Cardiac septum (tissue), 1 donor: ENCODE results near the gene NHERF1. TPM values are rescaled to one million over a fixed set of nuclear protein-coding genes. Genes with fewer than 3 reads are reported as not detected.

Experiments used
- DNase-seq: peaks from one replicate; pipeline ENCODE4 v3.0.0-alpha.2; 2020; ENCODE audit warnings: low spot score
- intact Hi-C: fragments of 100-400 bp; cut with DNase I; formaldehyde crosslinking; loops from one replicate; pipeline ENCODE4 v1.14.0; 2022
- total RNA-seq: library from RNA; stranded (reverse); fragmentation: NEBNext Ultra II Directional; extraction: Animal tissue kit (Norgen Biotek cat#: 25700); gene quantifications from one replicate; pipeline ENCODE4 v1.2.1, GENCODE V29; 2021
- donor health status: DM: no; HTN: no; CAD: no.

NHERF1 gene
- total RNA-seq, 1 donor from 2014 or later = 10.1 TPM

DNA sequence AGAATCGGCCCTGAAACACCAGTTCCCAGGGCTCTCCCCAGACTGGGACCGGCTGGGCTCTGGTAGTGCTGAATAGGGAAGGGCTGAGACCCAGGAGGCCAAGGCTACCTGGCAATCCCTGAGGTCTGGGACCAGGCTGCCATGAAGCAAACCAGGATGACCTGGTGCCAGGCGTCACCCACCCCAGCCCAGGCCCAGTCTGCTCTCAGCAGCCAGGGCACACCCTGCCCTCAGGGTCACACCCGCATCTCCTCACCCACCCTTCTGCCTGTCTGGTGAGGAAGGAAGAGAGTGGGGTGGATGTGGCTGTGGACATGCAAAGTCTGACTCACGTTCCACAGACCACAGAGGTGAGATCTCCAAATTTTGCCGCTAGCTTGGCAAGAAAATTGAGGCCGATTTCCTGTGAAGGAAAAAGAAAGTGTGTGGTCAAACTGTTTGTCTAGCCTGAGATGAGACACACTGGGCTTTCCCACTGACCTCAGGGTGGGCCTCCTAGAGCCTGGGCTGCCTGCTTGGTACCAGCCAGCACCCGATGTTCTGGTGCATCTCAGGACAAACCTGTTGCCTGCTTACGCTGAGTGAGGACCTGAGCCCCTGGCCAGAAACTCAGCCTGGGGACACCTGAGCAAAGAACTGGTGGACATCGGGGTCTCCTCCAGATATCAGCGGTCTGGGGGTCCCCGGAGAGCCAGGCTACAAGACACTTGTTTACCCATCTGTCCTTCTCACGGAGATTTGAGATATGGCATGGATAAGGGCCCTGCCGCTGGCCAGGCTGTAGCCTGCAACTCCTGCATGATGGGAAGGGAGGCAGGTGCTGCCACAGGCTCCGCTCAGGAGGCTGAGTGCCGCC lies 17.7 kb upstream of the NHERF1 start:
- DNase-seq = no peak
- intact Hi-C loops = loop anchor here (10.0 kb wide), 1 partner anchor 166 kb away; the partner anchor contains the start of gene CD300H

DNA sequence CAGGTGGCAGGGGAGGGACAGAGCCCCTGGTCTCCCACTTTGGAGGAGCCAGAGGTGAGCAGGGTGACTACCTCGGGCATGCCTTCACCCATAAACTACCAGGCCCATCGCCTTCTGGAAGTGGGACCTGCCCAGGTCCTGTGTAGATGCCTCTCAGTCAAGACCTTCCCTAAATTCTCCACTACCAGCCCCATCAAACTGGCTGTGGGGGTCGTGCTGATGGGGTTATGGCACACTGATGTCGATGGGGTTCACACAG lies 17.2 kb upstream of the NHERF1 start:
- no peak for DNase-seq
- intact Hi-C loops = loop anchor here (10.0 kb wide), 1 partner anchor 166 kb away; the partner anchor contains the start of gene CD300H

DNA sequence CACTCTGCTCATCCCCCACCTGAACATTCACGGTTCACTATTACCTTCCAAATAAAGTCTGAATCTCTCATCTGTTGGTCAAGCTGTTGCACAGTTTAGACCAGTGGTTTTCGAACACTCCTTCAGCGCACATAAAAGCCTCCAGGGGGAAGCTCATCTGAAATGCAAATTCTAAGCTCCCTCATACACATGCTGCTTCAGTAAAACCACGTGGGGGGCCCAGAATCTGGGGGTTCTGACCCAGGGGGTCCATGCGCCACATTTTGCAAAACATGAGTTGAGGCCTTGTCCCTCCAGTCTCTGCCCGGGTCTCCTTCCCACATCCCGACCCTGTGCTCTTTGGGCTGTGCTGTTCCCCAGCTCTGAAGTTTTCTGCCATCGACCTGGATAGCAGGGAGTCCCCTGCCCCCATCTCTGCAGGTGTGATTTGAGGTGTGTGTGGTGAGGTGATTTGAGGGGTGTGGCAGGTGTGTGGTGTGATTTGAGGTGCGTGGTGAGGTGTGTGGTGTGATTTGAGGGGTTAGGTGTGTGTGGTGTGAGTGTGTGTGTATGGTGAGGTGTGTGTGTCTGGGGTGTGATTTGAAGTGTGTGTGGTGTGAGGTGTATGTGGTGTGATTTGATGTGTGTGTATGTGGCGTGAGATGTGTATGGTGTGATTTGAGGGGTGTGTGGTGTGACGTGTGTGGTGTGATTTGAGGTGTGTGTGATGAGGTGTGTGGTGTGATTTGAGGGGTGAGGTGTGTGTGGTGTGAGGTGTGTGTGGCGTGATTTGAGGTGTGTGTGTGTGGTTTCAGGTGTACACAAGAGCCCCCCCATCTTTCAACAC lies 16.2 kb upstream of the NHERF1 start:
- intact Hi-C loops = loop anchor here (10.0 kb wide), 1 partner anchor 167 kb away; the partner anchor contains the start of gene CD300H
- no peak for DNase-seq

DNA sequence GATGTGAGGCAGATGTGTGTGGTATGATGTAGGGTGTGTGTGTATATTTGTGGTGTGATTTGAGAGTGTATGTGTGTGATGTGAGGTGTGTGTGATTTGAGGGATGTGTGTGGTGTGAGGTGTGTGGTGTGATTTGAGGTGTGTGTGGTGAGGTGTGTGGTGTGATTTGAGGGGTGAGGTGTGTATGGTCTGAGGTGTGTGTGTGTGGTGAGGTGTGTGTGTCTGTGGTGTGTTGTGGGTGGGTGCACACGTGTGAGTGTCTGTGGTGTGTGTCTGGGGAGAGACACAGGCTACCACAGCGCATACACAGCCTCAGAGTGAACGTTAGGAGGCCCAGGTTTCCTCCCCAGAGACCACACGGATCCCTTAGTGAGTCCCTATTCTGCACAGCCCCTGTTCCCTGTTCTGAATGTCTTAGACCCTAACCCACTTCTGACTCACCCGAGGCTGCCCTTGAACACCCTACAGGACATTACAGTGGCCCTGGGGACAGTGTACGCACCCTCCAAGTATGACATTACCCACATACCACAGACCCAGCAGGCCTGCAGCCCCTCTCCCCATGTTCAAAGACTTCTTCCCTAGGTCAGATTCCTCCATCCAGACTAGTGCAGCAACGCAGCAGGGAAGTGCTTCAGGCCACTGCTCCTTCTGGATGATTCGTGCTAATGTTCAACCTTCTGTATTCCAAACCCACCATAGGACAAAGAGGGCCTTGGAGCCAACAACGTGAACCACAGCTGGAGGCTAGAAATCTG lies 14.9 kb upstream of the NHERF1 start:
- no peak for DNase-seq
- intact Hi-C loops = loop anchor here (10.0 kb wide), 1 partner anchor 169 kb away; the partner anchor contains the start of gene CD300H

- DNase-seq = no peak
- intact Hi-C loops = loop anchor here (10.0 kb wide), 1 partner anchor 169 kb away; the partner anchor contains the start of gene CD300H
These were observed 14.2 kb upstream of the NHERF1 start for GRCh38 chr17:74734256-74734655.

- intact Hi-C loops = loop anchor here (5.0 to 10.0 kb wide), 2 partner anchors 79 to 172 kb away; partner anchors contain the start of gene CD300H
- DNase-seq = peak; percentile 79
These were observed 11.7 kb upstream of the NHERF1 start, which contains the start of gene RAB37 for GRCh38 chr17:74736513-74737298. RAB37 (plus strand) TSS chr17:74737256; CDS start chr17:74737273, 17 bp downstream.

- intact Hi-C loops = loop anchor here (5.0 to 10.0 kb wide), 2 partner anchors 80 to 173 kb away; partner anchors contain the start of gene CD300H
These were observed 11.0 kb upstream of the NHERF1 start for GRCh38 chr17:74737299-74738050.

GRCh38 chr17:74738051-74738996 lies 10.1 kb upstream of the NHERF1 start:
- intact Hi-C loops = loop anchor here (5.0 to 10.0 kb wide), 2 partner anchors 81 to 174 kb away; partner anchors contain the start of gene CD300H
- DNase-seq = no peak

More at GRCh38 chr17:74737299-74738050, 11.0 kb upstream of the NHERF1 start:
- no peak for DNase-seq

DNA sequence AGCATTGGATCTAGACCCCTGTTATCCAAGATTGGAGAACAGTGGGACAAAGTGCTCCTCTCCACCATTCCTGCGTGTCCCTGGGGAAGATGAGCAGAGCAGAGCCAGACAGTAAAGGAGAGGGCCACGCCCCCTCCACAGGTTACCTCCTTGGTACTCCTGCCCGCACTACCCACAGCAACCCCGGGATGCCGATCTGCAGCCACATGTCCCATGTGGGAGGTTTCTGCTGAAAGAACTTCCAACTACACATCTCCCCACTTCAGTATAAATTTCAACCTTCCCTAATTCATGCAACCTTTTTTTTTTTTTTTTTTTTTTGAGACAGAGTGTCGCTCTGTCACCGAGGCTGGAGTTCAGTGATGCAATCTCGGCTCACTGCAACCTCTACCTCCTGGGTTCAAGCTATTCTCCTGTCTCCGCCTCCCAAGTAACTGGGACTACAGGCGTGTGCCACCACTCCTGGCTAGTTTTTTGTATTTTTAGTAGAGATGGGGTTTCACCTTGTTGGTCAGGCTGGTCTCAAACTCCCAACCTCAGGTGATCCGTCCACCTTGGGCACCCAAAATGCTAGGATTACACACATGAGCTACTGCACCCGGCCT lies 9.1 kb upstream of the NHERF1 start:
- intact Hi-C loops = loop anchor here (5.0 to 10.0 kb wide), 2 partner anchors 82 to 175 kb away; partner anchors contain the start of gene CD300H
- DNase-seq = no peak

DNA sequence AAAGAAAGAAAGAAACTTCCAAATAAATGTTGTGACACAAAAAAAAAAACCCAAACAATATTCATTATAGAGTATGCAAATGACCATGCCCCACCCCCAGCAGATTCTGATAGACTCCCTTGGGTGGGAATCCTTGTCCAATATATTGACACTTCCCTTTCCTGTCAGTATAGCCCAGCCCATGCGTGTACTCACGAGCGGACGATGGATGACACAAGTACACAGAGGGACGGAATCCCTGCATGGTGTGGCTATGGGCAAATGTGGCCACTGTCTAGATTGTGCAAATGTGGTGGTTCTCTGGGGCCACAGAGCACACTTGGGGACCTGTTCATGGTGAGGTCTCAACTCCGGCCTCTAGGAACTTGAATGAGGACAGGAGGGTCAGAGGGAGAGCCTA lies 8.3 kb upstream of the NHERF1 start:
- intact Hi-C loops = loop anchor here (5.0 kb wide), 1 partner anchor 217 kb away; no protein-coding TSS in a partner anchor
- no peak for DNase-seq

- intact Hi-C loops = loop anchor here (5.0 kb wide), 1 partner anchor 216 kb away; no protein-coding TSS in a partner anchor
- no peak for DNase-seq
These were observed 7.6 kb upstream of the NHERF1 start for GRCh38 chr17:74740641-74741387.

- intact Hi-C loops = loop anchor here (5.0 kb wide), 1 partner anchor 215 kb away; no protein-coding TSS in a partner anchor
- peak; percentile 90 for DNase-seq
These were observed 6.3 kb upstream of the NHERF1 start for GRCh38 chr17:74742153-74742515.

DNA sequence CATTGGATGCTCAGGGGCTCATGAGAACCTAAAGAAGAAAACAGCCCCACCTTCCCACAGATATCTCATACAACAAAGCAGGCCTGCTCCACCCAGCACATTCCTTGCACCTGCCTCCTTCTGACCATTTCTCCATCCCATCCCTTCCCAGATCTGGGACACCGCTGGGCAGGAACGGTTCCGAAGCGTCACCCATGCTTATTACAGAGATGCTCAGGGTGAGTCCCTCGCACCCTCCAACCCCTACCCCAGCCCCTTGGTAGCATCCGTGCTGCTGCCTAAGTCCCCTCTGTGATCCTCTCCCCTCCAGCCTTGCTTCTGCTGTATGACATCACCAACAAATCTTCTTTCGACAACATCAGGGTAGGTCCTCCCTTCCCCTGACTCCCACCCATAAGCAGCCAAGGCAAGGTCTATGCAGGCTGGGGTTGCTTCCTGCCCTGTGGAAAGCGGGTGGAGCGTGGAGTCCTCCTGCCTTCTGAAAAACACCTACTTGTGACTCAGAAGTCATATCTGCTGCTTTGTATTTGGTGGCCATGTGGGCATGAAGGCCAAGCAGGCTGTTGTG lies 5.4 kb upstream of the NHERF1 start:
- DNase-seq = no peak
- intact Hi-C loops = loop anchor here (5.0 kb wide), 1 partner anchor 214 kb away; no protein-coding TSS in a partner anchor

GRCh38 chr17:74743755-74744154 lies 4.7 kb upstream of the NHERF1 start:
- DNase-seq = no peak
- intact Hi-C loops = loop anchor here (1.0 to 5.0 kb wide), 3 partner anchors 27 to 214 kb away; no protein-coding TSS in a partner anchor

- DNase-seq = no peak
- intact Hi-C loops = loop anchor here (1.0 to 5.0 kb wide), 3 partner anchors 26 to 213 kb away; no protein-coding TSS in a partner anchor
These were observed 4.1 kb upstream of the NHERF1 start for GRCh38 chr17:74744349-74744713.
